ENCODE data around the gene MAML3.

The MAML3 gene

DNA sequence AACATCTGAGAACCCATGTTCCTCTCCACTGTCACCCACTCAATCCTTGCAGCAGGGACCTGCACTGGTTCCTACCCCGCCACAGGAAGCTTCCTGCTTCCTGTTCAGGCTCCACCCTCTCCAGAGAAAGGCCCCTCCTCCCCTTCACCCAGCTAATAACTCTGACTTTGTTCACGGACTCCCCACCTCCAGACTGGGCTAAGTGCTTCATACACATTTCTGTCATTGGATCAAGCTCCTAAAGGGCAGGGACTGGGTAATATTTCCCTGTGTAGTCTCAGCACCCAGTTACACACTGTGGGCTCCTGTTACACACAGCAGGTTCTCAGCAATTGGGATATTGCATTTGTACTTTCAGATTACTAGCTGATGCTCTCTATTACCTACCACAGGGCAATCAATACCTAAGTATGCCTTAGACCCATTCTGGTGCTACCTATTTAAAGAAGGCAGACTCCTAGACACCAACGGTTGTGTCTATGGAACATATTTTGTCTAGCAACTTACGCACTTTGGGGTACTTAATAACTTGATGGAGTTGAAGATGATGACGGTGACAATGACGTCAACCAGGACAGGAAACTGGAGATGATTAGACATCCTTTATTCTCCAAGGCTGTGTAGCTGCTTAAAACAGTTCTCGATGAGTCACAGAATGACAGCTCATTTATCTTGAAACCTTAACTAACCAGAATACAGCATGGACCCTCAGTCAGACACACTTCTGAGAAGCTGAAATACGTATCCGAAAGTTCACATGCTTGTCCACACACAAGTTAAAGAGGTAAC, 58.1 kb downstream of the MAML3 start:
- DNase-seq (ENCODE audit: low spot score) = no peak
- TF ChIP-seq, protein P1, sequence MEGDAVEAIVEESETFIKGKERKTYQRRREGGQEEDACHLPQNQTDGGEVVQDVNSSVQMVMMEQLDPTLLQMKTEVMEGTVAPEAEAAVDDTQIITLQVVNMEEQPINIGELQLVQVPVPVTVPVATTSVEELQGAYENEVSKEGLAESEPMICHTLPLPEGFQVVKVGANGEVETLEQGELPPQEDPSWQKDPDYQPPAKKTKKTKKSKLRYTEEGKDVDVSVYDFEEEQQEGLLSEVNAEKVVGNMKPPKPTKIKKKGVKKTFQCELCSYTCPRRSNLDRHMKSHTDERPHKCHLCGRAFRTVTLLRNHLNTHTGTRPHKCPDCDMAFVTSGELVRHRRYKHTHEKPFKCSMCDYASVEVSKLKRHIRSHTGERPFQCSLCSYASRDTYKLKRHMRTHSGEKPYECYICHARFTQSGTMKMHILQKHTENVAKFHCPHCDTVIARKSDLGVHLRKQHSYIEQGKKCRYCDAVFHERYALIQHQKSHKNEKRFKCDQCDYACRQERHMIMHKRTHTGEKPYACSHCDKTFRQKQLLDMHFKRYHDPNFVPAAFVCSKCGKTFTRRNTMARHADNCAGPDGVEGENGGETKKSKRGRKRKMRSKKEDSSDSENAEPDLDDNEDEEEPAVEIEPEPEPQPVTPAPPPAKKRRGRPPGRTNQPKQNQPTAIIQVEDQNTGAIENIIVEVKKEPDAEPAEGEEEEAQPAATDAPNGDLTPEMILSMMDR (IDR thresholded peaks at IDR 0.05; ENCODE audit: extremely low read depth, missing control alignments) = no peak

DNA sequence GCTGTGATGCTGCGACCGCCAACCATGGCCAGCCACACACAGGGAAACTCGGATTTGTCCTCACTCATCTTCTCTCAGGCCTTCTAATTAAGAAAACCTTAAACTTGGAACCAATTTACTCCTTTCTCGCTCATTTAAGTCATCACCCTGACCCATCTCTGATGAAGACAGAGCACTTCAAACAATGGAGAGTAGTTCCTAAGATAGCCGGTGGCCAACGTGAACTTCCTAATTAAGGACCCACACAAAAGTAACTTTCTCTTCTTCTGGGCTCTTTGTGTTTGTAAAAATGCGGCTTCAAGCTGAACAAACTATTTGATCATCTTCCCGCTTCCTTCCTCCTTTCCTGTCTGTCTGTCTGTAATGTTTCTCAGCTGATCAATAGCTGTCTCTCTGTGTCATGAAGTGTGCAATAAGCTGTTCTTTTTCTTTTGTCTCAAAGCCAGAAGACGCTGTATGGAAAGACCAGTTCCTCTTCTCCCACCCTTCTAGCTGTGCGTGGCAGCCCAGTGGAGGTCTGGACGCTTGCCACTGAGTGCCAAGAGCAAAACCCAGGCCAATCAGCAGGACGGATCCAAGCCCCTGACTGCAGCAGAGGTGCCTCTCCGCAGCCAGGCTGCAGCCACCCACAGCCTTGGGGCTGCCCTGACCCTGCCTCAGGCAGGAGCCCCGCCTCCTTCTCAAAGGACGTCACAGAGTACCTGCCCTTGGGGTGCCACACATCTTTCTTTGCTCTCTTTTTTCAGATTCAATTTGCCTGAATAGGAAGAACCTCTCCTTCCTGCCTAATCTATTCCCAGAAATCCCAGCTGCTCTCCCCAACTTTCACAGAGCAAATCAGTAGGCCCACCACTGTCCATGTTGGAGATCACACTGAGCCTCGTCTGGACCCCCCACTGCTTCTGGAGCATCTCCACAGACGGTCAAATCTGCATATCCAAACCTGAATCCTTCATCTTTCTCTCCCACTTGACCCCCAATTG, 59.3 kb downstream of the MAML3 start:
- no peak for DNase-seq (ENCODE audit: low spot score)
- TF ChIP-seq, protein P1 (IDR thresholded peaks at IDR 0.05; ENCODE audit: extremely low read depth, missing control alignments) = no peak

DNA sequence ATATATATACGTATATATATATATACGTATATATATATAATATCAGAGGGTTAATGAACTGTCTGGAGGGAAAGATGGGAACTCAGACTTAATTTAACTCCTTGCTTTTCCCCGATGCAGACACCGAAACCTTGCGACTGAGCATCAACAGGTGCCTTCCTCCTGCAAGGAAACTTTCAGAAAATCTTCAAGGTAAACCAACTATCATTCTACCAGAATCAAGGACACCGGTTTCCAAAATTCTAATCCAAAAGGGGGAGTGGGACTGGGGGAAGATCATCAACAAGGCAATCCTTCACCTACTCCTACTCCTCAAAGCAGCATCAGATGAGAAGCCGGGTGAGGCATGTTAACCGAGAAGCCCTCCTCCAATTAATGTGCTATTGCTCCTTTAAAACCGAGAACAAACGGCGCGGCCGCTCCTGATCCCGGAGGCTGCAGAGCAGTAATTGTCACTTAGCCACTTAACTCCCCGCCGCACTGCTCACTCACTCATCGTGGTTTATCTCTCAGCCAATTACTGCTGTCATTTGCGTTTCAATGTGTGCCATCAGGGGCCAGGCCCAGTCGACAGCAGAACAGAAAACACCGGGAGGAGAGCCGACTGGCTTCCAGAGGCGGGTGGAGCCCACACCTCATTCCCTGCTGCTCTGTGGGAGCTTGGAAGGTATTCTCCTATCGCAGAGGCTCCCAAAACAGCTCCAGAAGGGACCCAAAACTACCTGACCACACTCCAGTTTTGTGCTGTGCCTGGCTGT, 61.7 kb downstream of the MAML3 start:
- no peak for DNase-seq (ENCODE audit: low spot score)
- TF ChIP-seq, protein P1 (IDR thresholded peaks at IDR 0.05; ENCODE audit: extremely low read depth, missing control alignments) = no peak

DNA sequence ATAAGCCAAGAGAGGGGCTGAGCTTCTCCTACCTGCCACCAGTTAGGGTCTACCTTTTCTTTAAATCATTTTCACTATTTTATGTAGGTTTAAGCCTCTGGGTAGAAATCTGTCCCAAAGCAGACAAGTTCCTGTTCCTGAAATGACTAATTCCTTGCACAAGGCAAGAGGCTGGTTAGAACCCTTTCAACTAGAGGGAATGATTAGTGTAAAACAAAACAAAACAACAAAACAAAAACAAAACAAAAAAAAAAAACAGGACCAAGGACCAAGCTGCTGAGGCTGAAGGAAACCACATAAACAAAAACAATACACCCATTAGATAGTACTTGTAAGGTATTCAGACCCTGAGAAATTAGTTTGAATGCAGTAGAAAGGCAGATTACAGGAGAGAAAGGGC, 62.7 kb downstream of the MAML3 start:
- TF ChIP-seq, protein P1 (IDR thresholded peaks at IDR 0.05; ENCODE audit: extremely low read depth, missing control alignments) = no peak
- DNase-seq (ENCODE audit: low spot score) = no peak

DNA sequence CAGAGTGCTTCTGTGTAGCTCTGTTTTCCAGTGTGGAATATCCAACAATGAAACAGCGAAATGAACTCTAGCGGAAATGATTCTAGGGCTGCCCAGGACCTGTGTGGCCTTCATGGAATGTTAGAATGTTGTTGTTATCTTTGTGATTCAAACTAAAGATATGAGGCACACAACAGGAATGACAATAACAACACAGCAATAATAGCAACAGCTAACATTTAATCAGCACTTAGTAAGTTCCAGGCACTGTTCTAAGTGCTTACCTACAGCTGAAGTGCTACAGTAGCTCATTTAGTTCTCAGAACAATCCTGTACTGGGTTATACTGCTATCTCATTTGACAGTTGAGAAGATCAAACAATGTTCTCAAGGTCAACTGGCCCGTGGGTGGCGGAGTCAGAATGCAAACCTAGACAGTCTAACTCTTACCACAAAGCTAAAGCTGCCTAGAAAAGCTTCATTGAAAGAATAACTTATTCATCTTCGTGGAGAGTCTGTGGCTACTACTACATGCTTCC, 63.7 kb downstream of the MAML3 start:
- TF ChIP-seq, protein P1 (IDR thresholded peaks at IDR 0.05; ENCODE audit: extremely low read depth, missing control alignments) = no peak
- DNase-seq (ENCODE audit: low spot score) = no peak

DNA sequence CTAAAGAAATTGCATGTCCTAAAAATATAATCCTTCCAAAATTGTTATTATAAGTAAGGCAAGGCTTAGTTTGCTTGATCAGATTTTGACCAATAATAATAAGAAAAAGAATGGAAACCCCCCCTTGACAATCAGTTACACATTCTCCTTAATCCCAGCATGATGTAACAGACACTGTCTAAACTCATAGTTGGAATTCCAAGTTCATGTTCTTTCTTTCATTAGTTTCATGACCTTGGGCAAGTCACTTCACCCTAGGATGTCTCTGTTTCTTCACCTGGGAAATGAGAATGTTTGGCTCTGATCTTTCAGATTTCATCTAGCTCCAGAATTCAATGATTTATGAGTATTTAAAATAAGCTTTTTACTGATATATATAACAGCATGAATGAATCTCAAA, 64.8 kb downstream of the MAML3 start:
- DNase-seq (ENCODE audit: low spot score) = no peak
- TF ChIP-seq, protein P1 (IDR thresholded peaks at IDR 0.05; ENCODE audit: extremely low read depth, missing control alignments) = no peak
